Calu3 (cell line): ENCODE data around the gene GDF2. TPM values are rescaled to one million over a fixed set of nuclear protein-coding genes. Genes with fewer than 3 reads are reported as not detected.

ENCODE experiments used
- BruUV-seq: library from RNA; stranded (reverse); fragments of 400-500 nt; replicated peaks from 2 replicates; lab custom pipeline; 2021; lab: Mats Ljungman, UMichigan
- CTCF ChIA-PET: fragments of 300-600 bp; sonication (Branson Sonifier 250); formaldehyde crosslinking; loops from one replicate; lab custom pipeline; 2022; ENCODE audit warnings: antibody characterized with exemption; lab: Charles Lee
- DNase-seq: peaks from one replicate; pipeline ENCODE4 v3.0.0; 2022
- H3K27ac Mint-ChIP-seq: one replicate; pipeline ENCODE4 v1.8.0; 2022; ENCODE audit warnings: mixed read lengths; ENCODE audit not compliant: unreplicated experiment
- H3K27me3 Mint-ChIP-seq: one replicate; pipeline ENCODE4 v1.8.0; 2022; ENCODE audit warnings: mixed read lengths; ENCODE audit not compliant: unreplicated experiment
- H3K36me3 Mint-ChIP-seq: one replicate; pipeline ENCODE4 v1.8.0; 2022; ENCODE audit warnings: mild to moderate bottlenecking, moderate library complexity, mixed read lengths; ENCODE audit not compliant: insufficient read depth, unreplicated experiment
- H3K4me1 Mint-ChIP-seq: one replicate; pipeline ENCODE4 v1.8.0; 2022; ENCODE audit warnings: mild to moderate bottlenecking, low read depth, mixed read lengths; ENCODE audit not compliant: unreplicated experiment
- H3K4me3 Mint-ChIP-seq: one replicate; pipeline ENCODE4 v1.8.0; 2022; ENCODE audit warnings: mild to moderate bottlenecking, low read depth, moderate library complexity, mixed read lengths; ENCODE audit not compliant: unreplicated experiment
- H3K9me3 Mint-ChIP-seq: one replicate; pipeline ENCODE4 v1.8.0; 2022; ENCODE audit warnings: low read depth, mixed read lengths; ENCODE audit not compliant: unreplicated experiment
- CTCF ChIP-seq: fragments of 200-600 bp; IDR thresholded peaks from one replicate; pipeline ENCODE4 v1.8.0; 2022; ENCODE audit warnings: antibody characterized with exemption; ENCODE audit not compliant: unreplicated experiment
- intact Hi-C: fragments of 100-400 bp; cut with micrococcal nuclease; formaldehyde crosslinking; loops from one replicate; pipeline ENCODE4 v1.10.0; 2022; ENCODE audit not compliant: unreplicated experiment
- total RNA-seq: library from RNA; stranded (reverse); gene quantifications from 2 replicates; pipeline ENCODE4 v1.2.3, GENCODE V29; 2022

Gene GDF2
- total RNA-seq, 1 experiment from 2014 or later, result not detected

- BruUV-seq, result no TSS peak
- intact Hi-C loops, result no loop called here
- no peaks in the 10 kb centered on the region for H3K9me3 Mint-ChIP-seq
- H3K27me3 Mint-ChIP-seq, result peaks cover 96% of the 10 kb centered on the region
- no peaks in the 10 kb centered on the region for H3K4me1 Mint-ChIP-seq
- H3K4me3 Mint-ChIP-seq, result no peak overlapping the region
- CTCF ChIA-PET, result no interaction called here
- no peak for DNase-seq
- no peaks in the 10 kb centered on the region for H3K36me3 Mint-ChIP-seq
- no peak overlapping the region for H3K27ac Mint-ChIP-seq
- no peak for TF ChIP-seq CTCF
Observed at GRCh38 chr10:47286116-47286505, 36.1 kb upstream of the GDF2 start.

GRCh38 chr10:47286591-47287315 lies 35.5 kb upstream of the GDF2 start:
- H3K4me1 Mint-ChIP-seq, result no peaks in the 10 kb centered on the region
- intact Hi-C loops, result no loop called here
- CTCF ChIA-PET, result no interaction called here
- H3K27ac Mint-ChIP-seq, result no peak overlapping the region
- no peak for TF ChIP-seq CTCF
- BruUV-seq, result no TSS peak
- no peak for DNase-seq
- H3K9me3 Mint-ChIP-seq, result no peaks in the 10 kb centered on the region
- H3K4me3 Mint-ChIP-seq, result no peak overlapping the region
- H3K27me3 Mint-ChIP-seq, result peaks cover 96% of the 10 kb centered on the region
- no peaks in the 10 kb centered on the region for H3K36me3 Mint-ChIP-seq

- CTCF ChIA-PET, result no interaction called here
- intact Hi-C loops, result no loop called here
- Mint-ChIP-seq H3K9me3 (no peaks in the 10 kb centered on the region), H3K4me3 (no peak overlapping the region), H3K27me3 (peaks cover 96% of the 10 kb centered on the region), H3K27ac (no peak overlapping the region), H3K4me1 (no peaks in the 10 kb centered on the region), H3K36me3 (no peaks in the 10 kb centered on the region)
- TF ChIP-seq CTCF, result no peak
- BruUV-seq, result no TSS peak
- DNase-seq, result no peak
Observed at GRCh38 chr10:47287365-47287802, 34.9 kb upstream of the GDF2 start.

GRCh38 chr10:47287805-47288204 lies 34.4 kb upstream of the GDF2 start:
- Mint-ChIP-seq H3K27me3 (peaks cover 96% of the 10 kb centered on the region), H3K27ac (no peak overlapping the region), H3K36me3 (no peaks in the 10 kb centered on the region), H3K4me1 (no peaks in the 10 kb centered on the region), H3K9me3 (no peaks in the 10 kb centered on the region), H3K4me3 (no peak overlapping the region)
- intact Hi-C loops, result no loop called here
- CTCF ChIA-PET, result no interaction called here
- DNase-seq, result no peak
- BruUV-seq, result no TSS peak
- TF ChIP-seq CTCF, result no peak
